Ascending aorta (tissue), 2 donors: Measurements from ENCODE around the gene XPNPEP1. TPM values are rescaled to one million over a fixed set of nuclear protein-coding genes. Genes with fewer than 3 reads are reported as not detected.

ENCODE experiments used
- DNase-seq, 2 donors: peaks; one replicate each; pipeline ENCODE4 v3.0.0-alpha.2; 2019; ENCODE audit warnings: low spot score in 2 of 2
- H3K27ac ChIP-seq, 2 donors: fragments of 200-600 bp; sonication (generic); one replicate each; pipeline ENCODE4 v1.5.1; 2016 to 2017; ENCODE audit warnings: mild to moderate bottlenecking in 1 of 2
- H3K27me3 ChIP-seq: fragments of 200-600 bp; sonication (generic); one replicate; pipeline ENCODE4 v1.5.1; 2017
- H3K36me3 ChIP-seq, 2 donors: fragments of 200-600 bp; sonication (generic); one replicate each; pipeline ENCODE4 v1.5.1; 2016
- H3K4me1 ChIP-seq, 2 donors: fragments of 200-600 bp; sonication (generic); one replicate each; pipeline ENCODE4 v1.5.1; 2016 to 2017; ENCODE audit warnings: mild to moderate bottlenecking in 1 of 2
- H3K4me3 ChIP-seq, 2 donors: fragments of 200-600 bp; sonication (generic); one replicate each; pipeline ENCODE4 v1.5.1; 2016 to 2017; ENCODE audit warnings: mild to moderate bottlenecking in 1 of 2
- H3K9me3 ChIP-seq, 2 donors: fragments of 200-600 bp; sonication (generic); one replicate each; pipeline ENCODE4 v1.5.1; 2016
- intact Hi-C: fragments of 100-400 bp; cut with DNase I; formaldehyde crosslinking; loops from one replicate; pipeline ENCODE4 v1.15.1; 2023
- total RNA-seq: library from RNA; depleted of rRNA; stranded (reverse); fragments of >200 nt; gene quantifications from one replicate; pipeline ENCODE4 v1.1.0, GENCODE V29; 2016
- TF ChIP-seq, protein P1 (sequence below), 3 experiments: fragments of 200-600 bp in 2 of 3; fragments of 450-650 bp in 1 of 3; sonication (generic) in 2 of 3; IDR thresholded peaks; one replicate each; pipeline ENCODE4 v1.5.1; 2016 to 2019; ENCODE audit warnings: antibody characterized with exemption in 3 of 3, mild to moderate bottlenecking in 1 of 3, moderate library complexity in 1 of 3

The XPNPEP1 gene
- total RNA-seq, 1 donor from 2014 or later, result 212 TPM

DNA sequence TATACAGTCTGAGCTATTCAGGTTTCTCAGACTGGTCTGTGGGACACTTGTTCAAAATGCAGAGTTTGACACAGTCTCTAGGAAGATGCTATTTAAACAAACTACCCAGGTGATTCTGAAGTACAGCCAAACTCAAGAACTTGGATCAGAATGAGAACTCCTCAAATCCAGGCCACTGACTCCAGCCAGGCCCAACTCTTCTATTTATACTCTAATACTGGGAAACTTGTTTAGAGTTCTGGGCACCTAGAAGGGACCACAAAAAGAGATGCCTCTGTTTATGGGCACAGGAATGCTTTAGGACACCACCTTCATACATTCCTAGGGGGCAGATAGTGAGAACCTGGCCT is 44.4 kb upstream of the XPNPEP1 start:
- Histone ChIP-seq H3K9me3 (no peaks in the 10 kb centered on the region), H3K4me3 (no peak overlapping the region), H3K27ac (no peak overlapping the region), H3K4me1 (peaks cover 11 to 43% of the 10 kb centered on the region in 2 donors), H3K27me3 (no peaks in the 10 kb centered on the region), H3K36me3 (no peaks in the 10 kb centered on the region)
- no peak for DNase-seq
- intact Hi-C loops, result loop anchor here (5.0 kb wide), 1 partner anchor 40 kb away; no protein-coding TSS in a partner anchor
- TF ChIP-seq, protein P1, sequence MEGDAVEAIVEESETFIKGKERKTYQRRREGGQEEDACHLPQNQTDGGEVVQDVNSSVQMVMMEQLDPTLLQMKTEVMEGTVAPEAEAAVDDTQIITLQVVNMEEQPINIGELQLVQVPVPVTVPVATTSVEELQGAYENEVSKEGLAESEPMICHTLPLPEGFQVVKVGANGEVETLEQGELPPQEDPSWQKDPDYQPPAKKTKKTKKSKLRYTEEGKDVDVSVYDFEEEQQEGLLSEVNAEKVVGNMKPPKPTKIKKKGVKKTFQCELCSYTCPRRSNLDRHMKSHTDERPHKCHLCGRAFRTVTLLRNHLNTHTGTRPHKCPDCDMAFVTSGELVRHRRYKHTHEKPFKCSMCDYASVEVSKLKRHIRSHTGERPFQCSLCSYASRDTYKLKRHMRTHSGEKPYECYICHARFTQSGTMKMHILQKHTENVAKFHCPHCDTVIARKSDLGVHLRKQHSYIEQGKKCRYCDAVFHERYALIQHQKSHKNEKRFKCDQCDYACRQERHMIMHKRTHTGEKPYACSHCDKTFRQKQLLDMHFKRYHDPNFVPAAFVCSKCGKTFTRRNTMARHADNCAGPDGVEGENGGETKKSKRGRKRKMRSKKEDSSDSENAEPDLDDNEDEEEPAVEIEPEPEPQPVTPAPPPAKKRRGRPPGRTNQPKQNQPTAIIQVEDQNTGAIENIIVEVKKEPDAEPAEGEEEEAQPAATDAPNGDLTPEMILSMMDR (IDR thresholded peaks at IDR 0.05), result no peak

GRCh38 chr10:109966961-109967738 is 43.8 kb upstream of the XPNPEP1 start:
- DNase-seq, result no peak
- peak overlapping the region in 1 of 2 donors; percentile 2 for H3K27ac ChIP-seq
- TF ChIP-seq, protein P1 (IDR thresholded peaks at IDR 0.05), result no peak
- peaks cover 11 to 47% of the 10 kb centered on the region in 2 donors for H3K4me1 ChIP-seq
- H3K9me3 ChIP-seq, result no peaks in the 10 kb centered on the region
- intact Hi-C loops, result loop anchor here (5.0 kb wide), 1 partner anchor 40 kb away; no protein-coding TSS in a partner anchor
- no peaks in the 10 kb centered on the region for H3K27me3 ChIP-seq
- no peaks in the 10 kb centered on the region for H3K36me3 ChIP-seq
- H3K4me3 ChIP-seq, result no peak overlapping the region

DNA sequence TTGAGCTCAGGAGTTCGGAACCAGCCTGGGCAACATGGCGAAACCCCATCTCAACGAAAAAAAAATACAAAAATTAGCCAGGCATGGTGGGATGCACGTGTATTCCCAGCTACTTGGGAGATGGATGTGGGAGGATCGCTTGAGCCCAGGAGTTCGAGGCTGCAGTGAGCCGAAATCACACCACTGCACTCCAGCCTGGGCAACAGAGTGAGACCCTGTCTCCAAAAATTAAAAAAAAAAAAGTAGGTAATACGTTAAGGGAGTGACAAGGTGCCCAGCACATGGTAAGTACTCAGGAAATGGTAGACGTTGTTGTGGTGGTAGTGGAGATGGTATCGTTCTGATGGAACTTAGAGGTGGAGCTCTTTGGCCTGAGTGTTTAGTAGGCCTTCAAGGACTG is 41.0 kb upstream of the XPNPEP1 start:
- TF ChIP-seq, protein P1 (IDR thresholded peaks at IDR 0.05), result no peak
- Histone ChIP-seq H3K36me3 (no peaks in the 10 kb centered on the region), H3K27ac (no peak overlapping the region), H3K27me3 (no peaks in the 10 kb centered on the region), H3K4me1 (peaks cover 11 to 47% of the 10 kb centered on the region in 2 donors), H3K4me3 (no peak overlapping the region), H3K9me3 (no peaks in the 10 kb centered on the region)
- intact Hi-C loops, result loop anchor here (2.0 kb wide), 1 partner anchor 70 kb away; no protein-coding TSS in a partner anchor
- no peak for DNase-seq

GRCh38 chr10:109963439-109963838 is 40.1 kb upstream of the XPNPEP1 start:
- DNase-seq, result no peak
- no peaks in the 10 kb centered on the region for H3K36me3 ChIP-seq
- H3K4me1 ChIP-seq, result peaks cover 11 to 39% of the 10 kb centered on the region in 2 donors
- no peaks in the 10 kb centered on the region for H3K27me3 ChIP-seq
- no peaks in the 10 kb centered on the region for H3K9me3 ChIP-seq
- TF ChIP-seq, protein P1 (IDR thresholded peaks at IDR 0.05), result no peak
- intact Hi-C loops, result no loop called here
- H3K4me3 ChIP-seq, result no peak overlapping the region
- no peak overlapping the region for H3K27ac ChIP-seq

GRCh38 chr10:109962247-109962646 is 38.9 kb upstream of the XPNPEP1 start:
- intact Hi-C loops, result no loop called here
- peaks cover 4 to 31% of the 10 kb centered on the region in 2 donors for H3K4me1 ChIP-seq
- H3K36me3 ChIP-seq, result no peaks in the 10 kb centered on the region
- TF ChIP-seq, protein P1 (IDR thresholded peaks at IDR 0.05), result no peak
- H3K9me3 ChIP-seq, result no peaks in the 10 kb centered on the region
- no peaks in the 10 kb centered on the region for H3K27me3 ChIP-seq
- no peak overlapping the region for H3K4me3 ChIP-seq
- peak overlapping the region; percentile 62 to 69 for H3K27ac ChIP-seq
- no peak for DNase-seq
